A204.1 (cell line): ENCODE data around the gene SCGN.

ENCODE experiments used
- FAIRE-seq: peaks from 2 replicates; lab custom pipeline; 2012; peaks lifted over from hg19 to GRCh38; lab: Jason Lieb, UNC

The SCGN gene

GRCh38 chr6:25689966-25690365 lies 38.0 kb downstream of the SCGN start:
- no peak for FAIRE-seq

DNA sequence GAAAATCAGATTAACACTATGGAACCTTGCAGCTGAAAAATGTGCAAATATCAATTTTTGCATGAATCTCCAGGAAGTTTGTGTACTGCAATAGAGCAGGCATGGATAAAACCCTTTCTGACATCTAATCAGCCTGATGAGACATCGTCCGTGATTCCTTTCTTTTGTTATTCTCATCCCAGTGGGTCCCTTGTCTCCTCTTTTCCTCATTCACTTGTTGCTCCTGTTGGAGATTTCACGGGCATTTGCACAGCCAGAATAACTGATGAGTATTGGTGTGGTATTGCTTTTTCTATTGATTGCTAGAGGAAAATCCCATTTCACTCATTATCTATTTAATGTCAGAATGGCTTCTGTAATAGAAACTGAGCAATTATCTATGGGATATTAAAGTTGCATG lies 39.9 kb downstream of the SCGN start:
- FAIRE-seq, result no peak

DNA sequence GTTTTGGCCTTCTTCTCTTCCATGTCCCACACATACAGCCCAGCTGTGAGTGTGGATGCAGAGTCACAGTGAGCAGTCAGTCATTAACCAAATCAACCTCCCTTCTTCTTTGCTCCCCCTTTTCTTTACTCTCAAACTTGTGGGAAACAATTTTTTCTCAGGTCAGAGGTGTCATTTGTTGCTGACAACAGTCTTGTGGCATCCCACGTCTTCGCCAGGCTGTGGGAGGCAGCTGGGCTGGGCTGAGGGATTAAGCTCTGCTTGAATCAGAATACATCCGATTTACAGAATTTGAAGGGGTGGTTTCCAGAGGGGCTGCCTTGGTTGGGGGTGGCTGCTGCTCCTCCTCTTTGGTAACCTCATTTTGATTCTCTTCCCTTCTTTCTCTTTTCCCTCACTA lies 40.5 kb downstream of the SCGN start:
- FAIRE-seq, result no peak

- no peak for FAIRE-seq
Measured at GRCh38 chr6:25694366-25694765, 42.4 kb downstream of the SCGN start.

DNA sequence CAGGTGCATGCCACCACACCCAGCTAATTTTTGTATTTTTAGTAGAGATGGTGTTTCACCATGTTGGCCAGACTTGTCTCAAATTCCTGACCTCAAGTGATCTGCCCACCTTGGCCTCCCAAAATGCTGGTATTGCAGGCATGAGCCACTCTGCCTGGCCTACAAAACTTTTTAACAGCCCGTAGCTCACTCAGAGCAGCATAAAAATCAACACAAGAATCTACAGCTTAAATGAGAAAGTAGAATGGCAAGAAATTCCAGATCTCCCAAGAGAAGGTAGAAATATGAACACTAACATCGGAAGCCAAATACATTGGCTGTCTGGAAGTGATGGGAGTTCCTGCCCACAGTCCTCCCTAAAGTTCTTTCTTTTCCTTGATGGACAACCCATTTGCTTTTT lies 43.7 kb downstream of the SCGN start:
- FAIRE-seq, result no peak

DNA sequence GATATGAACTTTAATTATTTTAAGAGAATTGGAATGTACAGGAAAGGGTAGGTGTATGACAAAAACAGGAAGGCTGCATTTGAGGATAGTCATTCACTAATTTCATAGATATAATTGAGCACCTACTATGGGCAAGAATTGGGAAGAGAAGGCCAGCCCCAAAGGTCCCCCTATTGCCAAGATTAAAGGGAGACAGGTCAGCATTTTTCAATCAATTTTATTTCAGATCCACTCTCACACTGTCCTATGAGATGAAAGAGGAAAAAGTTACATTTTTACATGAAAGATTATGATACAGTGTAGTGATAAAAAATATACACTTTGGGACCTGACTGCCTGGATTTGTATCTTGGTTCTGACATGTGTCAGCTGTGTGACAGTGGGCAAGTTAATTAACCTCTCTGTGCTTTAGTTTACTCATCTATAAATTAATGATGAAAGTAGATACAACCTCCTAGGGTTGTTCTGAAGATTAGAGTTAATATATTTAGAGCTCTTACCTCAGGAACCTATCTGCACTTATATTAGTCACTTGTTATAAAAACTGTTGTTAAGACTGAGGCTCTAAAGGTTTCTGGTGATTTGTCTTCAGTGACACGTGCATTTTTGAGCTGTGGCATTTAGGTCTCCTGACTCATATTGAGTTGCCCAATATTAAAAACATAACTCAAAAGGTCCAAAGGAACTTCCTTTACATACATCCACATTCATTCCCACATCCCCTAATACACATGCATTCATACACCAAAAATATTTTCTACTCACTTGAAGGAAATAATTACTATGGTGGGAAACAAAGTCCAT lies 45.7 kb downstream of the SCGN start:
- no peak for FAIRE-seq

GRCh38 chr6:25698631-25699030 lies 46.6 kb downstream of the SCGN start:
- FAIRE-seq, result no peak

DNA sequence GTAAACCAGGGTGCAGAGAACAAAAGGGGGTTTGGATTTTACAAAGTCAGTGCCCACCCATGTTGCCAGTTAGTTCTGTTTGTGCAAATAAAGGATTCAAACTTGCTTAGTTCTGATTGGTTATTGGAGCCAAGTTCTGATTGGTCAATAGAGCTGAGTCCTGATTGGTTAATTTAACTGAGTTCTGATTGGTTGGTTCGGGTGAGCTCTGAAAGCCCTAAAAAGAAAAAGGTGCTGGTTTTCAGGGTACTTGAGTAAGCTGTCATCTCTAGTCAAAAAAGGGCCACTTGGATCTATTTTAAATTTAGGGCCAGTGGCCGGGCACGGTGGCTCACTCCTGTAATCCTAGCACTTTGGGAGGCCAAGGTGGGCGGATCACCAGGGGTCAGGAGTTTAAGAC lies 47.6 kb downstream of the SCGN start:
- no peak for FAIRE-seq

DNA sequence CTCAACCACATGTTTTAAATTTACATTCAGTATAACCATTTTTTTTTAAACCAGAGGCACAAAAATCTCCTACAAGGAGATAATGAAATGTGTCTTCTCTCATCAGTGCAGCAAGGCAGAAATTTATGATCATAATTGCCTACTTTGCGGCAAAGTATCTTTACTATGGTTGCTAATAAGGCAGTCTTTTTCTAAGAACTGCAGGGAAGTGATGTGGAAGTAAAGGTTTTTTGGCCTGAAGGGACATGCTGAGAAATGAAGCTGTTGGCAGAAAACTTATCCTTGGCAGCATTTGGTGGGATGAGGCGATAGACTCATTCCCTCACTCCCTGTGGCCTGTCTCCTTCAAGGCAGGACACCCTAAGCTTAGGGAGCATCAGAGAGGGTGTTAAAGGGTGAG lies 48.7 kb downstream of the SCGN start:
- FAIRE-seq, result no peak

DNA sequence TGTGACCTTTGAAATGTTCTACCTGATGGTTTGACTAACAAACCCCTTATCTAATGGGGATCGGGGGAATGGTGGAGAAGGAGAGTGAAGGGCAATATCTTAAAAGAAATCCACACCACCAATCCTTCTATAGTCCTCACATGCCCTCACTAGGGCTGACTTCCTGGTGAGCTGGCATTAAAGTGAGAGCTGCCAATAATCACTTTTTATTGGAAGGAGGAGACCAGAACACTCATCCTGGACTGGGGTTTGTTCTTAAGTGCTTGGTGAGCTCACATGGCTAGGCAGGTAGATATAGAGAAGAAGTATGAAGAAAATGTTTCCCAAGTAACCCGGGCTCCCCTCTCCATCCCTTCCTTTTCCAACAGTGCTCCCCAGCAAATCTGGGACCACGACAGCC lies 49.8 kb downstream of the SCGN start:
- FAIRE-seq, result no peak

- no peak for FAIRE-seq
Measured at GRCh38 chr6:25703005-25703404, 51.0 kb downstream of the SCGN start.

DNA sequence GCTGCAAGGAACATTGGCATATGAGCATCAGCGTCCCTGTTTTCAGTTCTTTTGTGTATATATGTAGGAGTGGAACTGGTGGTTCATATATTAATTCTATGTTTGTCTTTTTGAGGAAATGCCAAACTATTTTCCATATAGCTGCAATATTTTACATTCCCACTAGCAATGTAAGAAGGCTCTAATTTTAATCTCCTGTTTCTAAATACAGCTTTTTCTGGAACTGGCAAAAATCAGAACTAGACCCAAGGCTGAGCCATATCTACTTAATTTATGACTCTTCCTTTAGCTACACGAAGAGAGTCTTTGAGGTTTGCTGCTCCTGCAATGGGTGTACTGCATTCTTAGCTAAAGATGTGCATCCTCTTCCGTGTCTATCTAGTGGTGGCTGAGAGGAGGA lies 52.0 kb downstream of the SCGN start:
- FAIRE-seq, result no peak

GRCh38 chr6:25706314-25707014 lies 54.4 kb downstream of the SCGN start:
- no peak for FAIRE-seq

GRCh38 chr6:25709761-25710160 lies 57.7 kb downstream of the SCGN start:
- FAIRE-seq, result no peak

DNA sequence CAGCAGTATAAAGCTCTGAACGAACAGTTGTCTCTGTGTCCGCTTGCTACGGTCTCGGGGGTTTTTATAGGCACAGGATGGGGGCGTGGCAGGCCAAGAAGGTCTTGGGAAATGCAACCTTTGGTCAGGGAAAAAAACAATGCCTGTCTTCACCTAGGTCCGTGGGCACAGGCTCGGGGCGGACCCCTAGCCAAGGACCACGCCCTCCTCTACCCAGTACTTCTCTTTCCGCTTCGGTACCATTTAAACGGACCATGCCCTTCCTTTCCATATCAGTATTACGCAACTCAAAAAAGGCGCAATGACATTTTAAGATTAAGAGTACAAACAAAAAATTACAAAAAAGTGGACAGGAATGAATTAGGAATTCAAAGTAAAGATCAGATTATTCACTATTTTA lies 58.3 kb downstream of the SCGN start:
- FAIRE-seq, result no peak

- no peak for FAIRE-seq
Measured at GRCh38 chr6:25713824-25714223, 61.8 kb downstream of the SCGN start.

- no peak for FAIRE-seq
Measured at GRCh38 chr6:25714765-25715164, 62.8 kb downstream of the SCGN start.

DNA sequence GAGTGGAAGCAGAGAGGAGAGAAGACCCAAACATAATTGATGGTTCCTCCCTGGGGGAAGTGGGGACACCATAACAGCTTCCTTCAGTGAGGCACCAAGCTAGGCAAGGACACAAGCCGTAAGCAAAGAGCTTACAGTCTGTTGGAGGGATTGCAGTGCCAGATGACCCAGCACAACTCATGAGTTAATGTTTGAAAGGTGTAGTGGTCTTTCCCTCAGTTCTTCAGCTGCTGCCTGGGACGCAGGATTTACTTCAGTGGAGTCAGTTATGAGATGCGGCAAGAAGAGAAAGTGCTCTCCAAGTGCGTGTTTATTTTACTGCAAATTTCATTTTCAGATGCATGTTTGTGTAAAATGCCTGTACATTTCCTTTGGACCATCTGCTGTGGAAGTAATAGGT lies 63.8 kb downstream of the SCGN start:
- FAIRE-seq, result no peak

DNA sequence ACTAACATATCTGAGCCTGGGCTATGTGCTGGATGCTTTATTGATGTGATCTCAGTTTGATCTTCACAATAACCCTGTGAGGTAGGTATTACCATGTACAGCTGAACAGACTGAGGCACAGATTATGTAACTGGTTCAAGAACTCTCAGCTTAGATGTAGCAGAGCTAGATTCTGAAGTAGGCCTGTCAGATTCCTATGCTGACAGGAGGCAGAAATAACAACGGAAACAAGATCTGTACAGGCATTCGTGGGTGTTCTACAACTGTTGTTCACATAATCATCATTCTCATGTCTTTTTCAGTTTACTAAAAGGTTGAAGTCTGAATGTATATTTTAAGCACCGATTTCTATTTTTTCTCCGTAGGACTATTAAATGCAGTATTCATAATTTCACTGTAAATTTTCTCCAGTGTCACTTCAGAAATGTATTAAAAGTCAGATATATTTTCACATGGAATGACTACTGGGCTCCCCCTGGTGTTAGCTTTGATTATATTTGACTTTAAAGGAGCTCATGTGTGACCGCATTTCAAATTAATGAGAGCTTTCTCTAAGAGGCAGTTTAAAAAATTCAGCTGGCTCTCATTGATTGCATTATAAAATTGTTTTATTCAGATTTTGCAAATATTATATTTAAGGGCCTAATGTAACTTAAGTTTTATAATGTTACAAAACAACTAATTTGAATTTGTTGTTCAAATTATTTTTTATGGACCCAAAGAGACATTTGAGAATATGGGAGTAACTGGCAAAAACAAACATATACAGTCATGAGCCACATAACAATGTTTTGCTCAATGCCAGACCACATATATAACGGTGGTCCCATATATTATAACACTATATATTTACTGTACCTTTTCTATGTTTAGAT lies 66.1 kb downstream of the SCGN start:
- FAIRE-seq, result peak; percentile 75

DNA sequence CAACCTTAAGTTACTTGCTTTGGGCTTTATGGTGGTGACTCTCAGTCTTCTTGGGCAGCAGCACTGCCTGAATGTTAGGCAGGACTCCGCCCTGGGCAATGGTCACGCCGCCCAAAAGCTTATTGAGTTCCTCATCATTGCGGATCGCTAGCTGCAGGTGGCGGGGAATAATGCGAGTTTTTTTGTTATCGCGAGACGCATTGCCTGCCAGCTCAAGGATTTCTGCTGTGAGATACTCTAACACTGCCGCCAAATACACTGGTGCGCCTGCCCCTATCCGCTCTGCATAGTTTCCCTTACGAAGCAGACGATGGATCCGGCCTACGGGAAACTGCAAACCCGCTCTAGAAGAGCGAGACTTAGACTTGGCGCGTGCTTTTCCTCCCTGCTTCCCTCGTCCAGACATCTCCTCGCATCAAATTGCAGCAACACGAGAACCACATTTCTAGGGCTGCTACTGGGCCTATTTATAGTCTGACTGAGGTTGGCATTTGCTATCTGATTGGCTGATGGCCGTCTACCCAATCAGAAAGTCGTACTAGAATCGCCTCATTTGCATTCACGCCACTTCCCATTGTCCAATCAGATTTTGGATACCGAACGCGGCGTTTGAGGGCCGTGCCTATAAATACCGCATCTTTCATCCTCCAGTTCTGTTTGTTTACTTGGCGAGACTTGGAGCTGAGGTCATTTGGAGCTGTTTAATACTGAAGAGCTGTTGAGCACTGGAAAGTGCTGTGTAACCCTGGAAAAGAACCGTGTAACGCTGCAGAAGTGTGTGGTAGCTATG lies 74.3 kb downstream of the SCGN start:
- no peak for FAIRE-seq

- FAIRE-seq, result no peak
Measured at GRCh38 chr6:25727028-25727427, 75.0 kb downstream of the SCGN start.

DNA sequence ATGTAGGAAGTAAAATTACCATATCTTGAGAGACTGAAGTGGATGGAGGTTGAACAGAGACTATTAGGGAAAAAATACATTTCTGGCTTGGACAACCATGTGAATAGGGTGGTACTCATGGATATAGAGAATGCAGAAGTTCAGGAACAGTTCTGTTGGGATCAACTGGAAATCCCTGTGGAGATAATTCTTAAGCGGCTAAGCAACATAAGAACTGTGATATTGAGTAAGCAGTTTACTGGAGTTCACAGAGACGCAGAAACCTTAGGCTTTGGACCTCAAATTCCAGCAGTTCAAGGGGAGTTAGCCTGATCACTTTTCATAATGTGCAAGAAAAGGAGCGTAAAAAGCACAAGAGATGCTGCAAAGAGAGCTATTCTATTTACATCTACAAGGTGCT lies 78.9 kb downstream of the SCGN start:
- FAIRE-seq, result no peak
